G401.6 (cell line): ENCODE data around the gene KIAA0825.
"Not testable (repeated sequence)": the region's sequence is repeated elsewhere in the genome, so short reads cannot be mapped to it uniquely, and the experiment has no call there.

ENCODE experiments used
- FAIRE-seq: peaks from 2 replicates; lab custom pipeline; 2012; peaks lifted over from hg19 to GRCh38; lab: Jason Lieb, UNC

Gene KIAA0825

DNA sequence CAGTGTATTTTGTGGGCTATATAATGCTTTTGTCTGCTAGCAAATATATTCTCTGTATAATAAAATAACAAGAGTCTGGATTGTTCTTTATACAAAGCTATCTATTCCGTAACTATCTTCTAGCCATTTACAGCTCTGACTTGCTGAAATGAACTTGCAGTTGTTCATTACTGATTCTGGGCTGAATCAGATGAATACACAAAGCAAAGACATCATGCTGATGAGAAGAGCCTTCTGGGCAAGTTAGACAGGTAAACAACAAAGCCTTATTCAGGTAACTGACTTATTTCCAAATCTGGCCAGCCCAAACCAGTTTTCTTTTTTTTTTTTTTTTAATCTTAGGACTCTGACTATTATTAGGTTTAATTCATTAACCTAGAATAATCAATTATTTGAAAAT is 255.5 kb downstream of the KIAA0825 start:
- FAIRE-seq = no peak

DNA sequence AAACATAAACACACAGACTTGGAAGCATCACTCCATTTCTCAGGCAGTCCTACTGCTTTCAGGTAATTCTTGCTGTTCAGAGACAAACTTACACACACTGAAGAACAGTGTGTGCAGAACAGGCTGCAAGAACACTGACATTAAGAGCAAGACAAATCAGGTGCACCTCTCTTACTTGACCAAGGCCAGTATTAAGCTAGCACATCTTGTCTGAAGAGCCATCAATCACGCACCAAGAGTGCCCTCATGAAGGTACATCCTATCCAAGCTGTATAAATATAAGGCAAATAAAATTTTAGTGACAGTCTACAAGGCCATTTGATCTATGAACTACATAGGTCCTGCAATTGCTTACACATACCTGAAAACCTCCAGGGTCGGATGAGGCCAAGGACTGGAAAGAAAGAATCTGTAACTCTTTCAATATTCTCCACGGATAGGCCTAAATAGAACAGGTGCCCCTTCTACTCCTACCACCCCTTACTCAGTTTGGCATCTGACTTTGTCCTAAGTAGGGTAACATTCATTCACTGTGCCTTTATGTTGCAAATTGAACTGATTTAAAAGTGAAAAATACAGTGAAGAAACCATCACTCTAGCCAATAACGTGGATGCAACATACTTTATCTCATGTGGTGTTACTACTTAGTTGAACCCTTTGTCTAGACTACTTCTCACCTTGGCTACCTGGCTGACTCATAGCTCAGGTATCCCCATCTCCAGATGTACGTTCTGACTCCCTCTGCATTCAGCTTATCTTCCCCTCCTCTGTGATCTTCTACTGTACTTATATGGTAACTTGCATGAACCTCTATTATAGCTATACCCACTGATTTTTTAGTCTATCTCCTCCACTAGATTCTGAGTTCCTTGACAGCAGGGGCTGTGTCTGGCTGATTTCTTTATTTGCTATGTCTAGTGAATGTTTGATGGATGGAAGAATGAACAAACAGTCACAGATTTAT is 256.3 kb downstream of the KIAA0825 start:
- no peak for FAIRE-seq

DNA sequence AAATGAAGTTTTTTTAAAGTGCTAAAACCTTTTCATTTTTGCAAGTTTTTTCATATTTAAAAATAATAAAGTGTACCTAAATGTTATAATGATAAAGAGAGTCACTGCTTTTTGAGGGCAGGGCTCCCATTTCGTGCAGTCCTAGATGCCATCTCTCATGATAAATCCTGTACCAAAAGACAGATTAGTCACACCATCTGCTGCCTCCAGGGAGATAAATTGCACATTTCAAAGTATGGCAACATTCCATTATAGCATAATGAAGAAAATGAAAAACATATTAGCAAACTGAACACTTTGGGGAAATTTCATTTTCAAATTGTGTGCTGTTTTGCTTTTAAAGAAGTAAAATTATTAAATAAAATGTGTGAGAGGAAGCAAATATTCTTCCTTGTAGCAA is 257.2 kb downstream of the KIAA0825 start:
- FAIRE-seq = no peak

DNA sequence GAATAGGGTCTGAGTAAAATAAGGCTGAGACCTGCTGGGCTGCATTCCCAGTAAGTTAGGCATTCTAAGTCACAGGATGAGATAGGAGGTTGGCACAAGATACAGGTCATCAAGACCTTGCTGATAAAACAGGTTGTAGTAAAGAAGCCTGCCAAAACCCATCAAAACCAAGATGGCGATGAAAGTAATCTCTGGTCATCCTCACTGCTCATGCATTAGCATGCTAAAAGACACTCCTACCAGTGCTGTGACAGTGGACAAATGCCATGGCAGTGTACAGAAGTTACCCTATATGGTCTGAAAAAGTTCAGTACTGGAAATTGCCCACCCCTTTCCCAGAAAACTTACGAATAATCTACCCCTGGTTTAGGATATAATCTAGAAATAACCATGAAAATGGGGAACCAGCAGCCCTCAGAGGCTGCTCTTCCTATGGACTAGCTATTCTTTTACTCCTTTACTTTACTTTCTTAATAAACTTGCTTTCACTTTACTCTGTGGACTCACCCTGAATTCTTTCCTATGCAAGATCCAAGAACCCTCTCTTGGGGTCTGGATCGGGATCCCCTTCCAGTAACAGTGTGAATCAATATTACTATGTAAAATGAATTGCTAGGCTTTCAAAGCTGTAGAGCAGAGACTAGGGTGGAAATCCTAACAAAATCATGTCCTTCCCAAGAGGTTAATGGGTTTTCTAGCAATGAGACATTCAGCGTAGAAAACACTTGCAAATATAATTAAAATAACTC is 257.8 kb downstream of the KIAA0825 start:
- no peak for FAIRE-seq

DNA sequence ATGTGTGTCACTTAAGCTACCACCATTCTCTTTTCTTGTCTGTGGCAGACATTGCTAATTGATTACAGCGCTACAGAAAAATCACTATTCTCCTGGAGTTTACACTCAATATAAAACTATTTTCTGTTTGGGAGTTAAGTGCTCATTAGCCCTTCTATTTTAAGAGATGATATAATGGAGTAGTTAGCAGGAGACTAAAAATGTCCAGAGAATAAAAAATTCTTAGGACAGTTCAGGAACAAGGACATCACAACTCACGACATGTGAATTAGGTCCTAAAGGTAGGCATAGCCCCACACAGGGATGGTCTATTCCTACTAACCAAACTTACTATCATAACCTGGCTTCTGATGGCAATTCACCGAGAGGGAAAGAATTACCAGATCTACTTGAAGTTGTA is 258.5 kb downstream of the KIAA0825 start:
- FAIRE-seq = no peak

DNA sequence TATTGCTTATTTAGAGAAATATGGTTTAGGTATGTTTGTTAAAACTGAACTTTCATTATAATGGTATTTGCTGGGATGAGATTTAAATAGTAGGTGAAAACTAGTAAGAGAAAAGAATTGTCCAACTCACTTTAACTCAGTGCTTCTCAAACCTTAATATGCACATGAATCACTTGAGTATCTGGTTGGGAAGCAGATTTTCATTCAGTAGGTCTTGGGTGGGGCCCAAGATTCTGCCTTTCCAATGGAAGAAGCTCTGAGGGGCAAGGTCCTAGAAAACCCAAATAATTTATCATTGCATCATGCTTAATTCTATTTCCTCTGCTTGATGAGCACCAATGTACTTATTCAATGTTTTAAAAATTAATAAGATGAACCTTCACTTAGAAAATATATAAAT is 262.6 kb downstream of the KIAA0825 start:
- no peak for FAIRE-seq

DNA sequence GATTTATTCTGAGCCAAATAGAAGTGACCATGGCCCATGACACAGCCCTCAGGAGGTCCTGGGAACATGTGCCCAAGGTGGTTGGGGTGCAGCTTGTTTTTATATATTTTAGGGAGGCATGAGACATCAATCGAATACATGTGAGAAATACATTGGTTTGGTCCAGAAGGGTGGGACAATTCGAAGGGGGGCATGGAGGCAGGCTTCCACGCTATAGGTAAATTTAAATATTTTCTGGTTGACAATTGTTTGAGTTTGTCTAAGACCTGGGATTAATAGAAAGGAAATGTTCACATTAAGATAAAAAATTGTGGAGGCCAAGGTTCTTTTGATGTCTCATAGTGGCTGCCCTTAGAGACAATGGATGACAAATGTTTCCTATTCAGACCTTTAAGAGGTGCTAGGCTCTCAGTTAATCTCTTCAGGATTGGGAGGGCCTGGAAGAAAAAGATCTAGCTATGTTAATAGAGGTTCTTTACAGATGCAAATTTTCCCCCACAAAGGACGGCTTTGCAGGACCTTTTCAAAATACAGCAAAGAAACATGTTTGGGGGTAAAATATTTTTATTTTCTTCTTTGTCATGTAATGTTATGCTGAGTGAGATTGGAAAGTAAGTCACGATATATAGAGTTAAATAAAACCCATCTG is 263.4 kb downstream of the KIAA0825 start:
- not testable (repeated sequence) for FAIRE-seq

DNA sequence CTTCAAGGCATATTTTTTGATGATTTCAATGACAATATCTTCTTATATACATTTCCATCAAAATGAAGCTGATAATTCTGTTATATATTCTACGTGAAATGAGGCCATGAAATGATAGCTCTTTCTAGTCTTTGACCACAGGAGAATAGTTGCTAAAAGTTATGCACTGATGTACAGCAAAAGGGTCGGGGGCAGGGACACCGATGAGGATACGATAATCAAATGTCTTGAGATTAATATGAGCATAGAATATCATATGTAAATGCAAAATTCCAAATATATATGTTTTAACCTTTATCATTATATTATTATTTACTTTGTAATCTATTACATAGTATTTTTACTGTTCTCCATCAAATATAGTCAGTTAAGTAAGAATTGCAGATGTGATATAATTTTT is 264.8 kb downstream of the KIAA0825 start:
- FAIRE-seq = no peak

DNA sequence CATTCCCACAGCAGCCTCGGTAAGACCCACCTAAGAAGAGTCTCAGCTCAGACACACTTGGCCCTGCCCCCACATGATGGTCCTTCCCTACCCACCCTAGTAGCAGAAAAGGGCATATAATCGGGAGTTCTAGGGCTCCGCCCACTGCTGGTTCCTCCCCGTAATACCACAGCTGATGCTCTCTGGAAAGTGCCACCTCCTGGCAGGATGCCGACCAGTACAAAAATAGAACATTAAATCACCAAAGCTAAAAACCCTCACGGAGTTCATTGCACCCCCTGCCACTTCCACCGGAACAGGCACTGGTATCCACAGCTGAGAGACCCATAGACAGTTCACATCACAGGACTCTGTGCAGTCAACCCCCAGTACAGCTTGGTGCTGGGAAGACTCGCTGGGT is 271.3 kb downstream of the KIAA0825 start:
- no peak for FAIRE-seq

DNA sequence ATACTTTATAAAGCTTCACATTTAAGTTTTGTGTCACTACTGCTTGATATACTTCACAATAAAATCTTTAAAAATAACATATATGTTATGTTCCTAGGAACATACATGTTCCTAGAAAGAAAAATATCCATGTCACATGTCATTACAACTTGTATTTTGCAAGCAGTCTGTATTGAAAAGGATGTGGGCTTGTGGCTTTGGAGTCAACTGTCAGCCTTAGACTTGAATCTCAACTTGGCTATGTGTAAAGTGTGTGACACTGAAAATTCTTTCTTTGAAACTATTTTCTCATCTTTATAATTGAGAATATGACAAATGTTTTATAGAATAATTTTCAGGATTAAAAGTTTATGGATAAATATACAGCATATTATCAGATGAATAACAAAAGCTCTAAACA is 273.1 kb downstream of the KIAA0825 start:
- FAIRE-seq = no peak

DNA sequence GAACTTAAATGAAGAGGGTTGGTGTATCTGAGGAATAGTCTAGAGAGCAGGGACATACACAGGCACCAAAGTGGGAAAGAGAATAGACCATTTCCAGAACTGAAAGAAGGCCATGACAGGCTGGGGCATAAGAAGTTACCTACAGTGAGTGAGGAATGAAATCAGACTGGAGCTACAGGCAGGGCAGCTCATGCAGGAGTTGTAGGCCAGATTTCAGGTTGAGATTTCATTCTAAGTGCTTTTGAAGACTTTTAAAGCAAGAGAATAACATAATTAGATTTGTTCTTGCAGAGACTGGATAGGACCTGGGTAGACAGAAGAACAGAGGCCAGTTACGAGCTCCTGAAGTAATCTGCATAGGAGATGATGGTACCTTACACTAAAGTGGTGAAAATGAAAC is 280.8 kb downstream of the KIAA0825 start:
- FAIRE-seq = no peak

DNA sequence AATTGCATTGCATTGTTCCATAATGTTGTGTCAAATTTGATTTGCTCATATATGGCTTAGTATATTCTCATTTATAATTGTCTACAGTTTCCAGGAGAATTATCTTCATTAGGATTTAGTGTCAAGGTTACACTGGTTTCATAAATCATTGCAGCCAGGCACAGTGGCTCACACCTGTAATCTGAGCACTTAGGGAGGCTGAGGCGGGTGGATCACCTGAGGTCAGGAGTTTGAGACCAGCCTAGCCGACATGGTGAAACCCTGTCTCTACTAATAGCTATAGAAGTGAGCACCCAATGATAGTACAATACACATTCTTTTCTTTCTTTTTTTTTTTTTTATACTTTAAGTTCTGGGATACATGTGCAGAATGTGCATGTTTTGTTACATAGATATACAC is 282.5 kb downstream of the KIAA0825 start:
- FAIRE-seq = no peak

DNA sequence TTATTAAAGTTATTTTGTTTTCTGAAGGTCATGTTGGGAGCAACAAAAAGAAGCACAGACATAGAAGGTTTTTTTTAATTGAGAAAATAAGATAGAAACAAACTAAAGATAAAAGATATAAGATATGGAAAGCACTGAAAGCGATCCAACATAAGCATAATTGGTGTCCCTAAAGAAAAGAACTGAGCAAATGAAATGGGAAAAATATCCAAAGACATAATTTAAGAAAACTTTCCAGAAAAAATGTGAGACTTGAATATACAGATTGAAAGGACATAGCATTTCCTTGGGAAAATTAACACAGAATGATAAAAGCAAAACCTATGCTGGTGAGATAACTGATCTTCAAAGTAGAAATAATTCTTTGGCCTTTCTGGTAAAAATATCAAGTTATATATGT is 289.3 kb downstream of the KIAA0825 start:
- FAIRE-seq = no peak

DNA sequence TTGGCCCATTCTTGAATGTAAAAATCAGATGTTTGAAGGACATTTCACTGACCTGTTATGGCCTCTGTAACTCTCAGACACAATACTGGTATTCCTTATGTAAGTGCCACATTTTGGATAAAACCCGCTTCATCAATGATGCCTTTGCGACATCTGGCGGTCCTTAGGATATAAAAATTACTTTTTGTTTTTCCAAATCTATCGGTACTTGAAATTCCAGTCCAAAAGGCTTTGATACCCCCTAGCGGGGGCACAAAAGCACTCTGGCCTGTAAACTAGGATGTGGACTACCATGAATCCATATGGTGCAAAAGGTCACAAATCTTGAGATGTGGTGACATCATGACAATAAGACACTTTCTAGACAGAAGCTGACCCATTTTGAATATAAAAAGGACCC is 291.8 kb downstream of the KIAA0825 start:
- FAIRE-seq = no peak

DNA sequence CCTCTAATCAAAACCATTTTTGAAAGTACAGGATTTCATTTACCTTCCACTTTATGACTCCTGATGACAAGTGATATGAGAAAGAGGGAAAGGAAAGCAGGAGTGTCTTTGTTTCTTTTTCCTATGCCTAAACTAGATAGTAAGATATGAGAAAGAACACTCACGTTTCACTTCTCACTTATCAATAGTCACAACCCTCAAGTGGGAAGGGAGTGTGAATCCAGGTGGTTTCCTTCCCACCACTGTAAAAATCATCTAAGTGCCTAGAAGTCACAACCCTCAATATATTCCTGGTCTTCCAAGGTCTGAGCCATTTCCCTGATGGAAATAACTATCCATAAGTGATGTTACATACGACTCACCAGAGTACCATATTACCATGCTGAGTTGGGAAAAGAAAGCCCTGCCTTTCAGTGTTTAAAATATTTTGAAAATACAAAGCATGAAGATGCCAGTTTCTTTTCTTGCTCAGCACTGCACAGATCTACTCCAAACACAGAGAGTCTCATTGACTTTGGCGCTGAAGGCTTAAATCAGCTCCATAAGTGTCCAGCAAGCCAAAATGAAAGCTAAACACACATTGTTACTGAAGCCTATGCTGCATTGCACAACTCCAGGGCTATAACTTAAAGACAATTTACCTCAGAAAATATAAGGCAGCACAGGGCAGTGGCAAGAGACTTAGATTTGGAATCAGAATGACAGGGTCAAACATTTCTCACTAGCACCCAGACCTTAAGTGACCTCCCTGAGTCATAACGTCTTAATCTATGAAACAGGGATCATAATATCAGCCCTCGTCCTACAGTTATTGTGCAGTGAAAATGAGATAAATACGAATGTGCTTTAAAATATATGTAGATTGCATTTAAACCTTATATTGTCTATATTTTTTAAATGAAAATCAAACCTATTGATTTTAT is 301.2 kb downstream of the KIAA0825 start:
- FAIRE-seq = no peak

DNA sequence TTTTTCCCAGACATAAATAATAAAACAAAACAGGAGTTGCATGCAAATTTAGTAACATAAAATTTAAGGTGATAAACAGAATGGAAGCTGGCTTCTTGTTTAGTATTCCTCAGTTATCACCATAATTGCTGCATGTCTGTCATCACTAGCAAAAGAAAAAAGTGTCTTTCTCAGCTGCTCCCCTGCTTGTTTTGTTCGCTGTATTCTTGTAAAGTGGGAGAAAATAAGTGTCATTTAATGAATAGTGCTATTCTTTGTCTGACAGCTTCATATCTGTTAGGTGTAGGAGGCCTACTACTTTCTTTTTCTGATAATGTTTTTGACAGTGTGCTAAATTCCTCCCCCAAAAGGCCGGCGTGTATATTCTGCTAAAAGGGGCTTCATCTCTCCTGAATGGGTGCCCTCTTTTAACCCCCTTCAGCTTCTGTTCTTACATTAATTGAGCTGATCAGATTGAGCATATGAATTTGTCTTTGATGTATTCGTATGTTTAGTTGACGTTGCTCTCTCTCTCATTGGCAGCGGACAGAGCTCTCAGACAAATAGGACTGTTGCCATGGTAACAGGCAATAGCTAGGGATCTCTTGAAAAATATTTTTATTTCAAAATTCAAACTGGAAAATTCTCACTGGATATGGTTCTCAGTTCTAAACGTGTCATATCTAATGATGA is 303.8 kb downstream of the KIAA0825 start:
- FAIRE-seq = no peak

DNA sequence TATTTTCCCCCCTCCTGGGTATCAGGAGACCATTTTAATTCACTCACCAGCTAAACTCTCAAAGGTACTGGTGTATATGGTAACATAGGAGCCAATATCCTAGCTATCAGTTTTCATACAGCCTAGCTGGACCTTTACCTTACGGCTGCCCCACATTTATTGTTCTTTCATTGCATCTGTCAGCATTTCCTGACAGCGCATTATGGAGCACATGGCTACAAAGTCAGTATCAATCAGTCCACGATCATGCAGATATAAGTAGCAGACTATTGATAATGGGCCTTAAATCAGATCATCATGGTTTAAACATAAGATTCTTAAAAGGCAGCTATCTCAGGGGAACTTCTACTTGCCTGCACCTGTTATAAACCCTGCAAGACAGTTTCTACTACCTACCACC is 304.7 kb downstream of the KIAA0825 start:
- FAIRE-seq = no peak

DNA sequence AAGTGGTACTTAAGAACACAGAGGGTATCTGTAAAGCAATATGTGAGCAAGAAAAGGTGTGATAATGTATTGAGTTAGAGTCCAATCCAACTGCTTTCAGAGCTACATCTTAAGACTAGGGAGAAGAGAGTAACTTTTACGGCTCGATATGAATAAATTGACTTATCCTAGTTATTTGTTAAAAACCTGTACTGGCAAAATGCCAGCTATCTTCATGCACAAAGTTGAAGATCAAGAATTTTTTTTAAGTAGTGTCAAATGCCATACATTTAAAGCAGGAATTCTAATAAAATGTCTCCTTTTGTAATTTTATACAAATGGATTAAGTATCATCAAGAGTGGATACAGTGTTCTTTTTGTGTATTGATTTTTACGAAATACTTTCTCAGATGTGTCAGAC is 305.2 kb downstream of the KIAA0825 start:
- FAIRE-seq = no peak

DNA sequence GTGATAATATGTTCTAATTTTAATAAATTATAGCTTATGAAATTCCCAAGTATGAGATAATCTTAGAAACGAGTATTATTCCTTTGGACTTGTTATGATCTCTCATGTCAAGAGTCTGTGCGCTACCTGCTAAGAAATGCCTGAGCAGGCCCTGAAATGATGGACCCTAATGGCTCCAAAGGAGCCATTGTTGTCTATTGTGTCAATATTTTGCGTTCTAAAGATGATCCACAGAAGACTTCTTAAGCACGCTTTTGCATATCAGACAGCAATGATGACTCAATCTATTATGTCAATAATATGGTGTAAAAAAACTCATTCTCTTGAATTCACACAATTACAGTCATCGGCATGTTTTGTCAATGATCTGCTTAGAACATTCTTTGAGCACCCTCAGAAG is 306.1 kb downstream of the KIAA0825 start:
- FAIRE-seq = no peak

DNA sequence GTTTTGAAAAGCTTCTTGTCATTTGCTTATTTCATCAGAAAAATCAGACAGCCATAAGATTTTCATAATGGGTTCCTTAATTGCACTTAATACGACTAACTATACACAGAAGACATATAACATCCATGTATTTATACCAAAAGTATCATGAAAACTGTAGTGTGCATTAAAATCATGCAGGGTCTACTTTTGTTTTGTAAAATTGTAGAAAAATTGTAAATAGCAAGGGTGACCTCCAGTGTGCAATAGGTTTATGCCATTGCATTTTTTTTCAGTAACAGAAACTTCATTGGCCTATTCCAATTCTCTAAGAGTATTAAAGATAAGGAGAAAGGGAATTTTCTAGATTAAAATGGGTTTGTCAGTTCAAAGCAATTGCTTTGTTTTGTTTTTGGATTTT is 307.6 kb downstream of the KIAA0825 start:
- FAIRE-seq = peak; percentile 19

DNA sequence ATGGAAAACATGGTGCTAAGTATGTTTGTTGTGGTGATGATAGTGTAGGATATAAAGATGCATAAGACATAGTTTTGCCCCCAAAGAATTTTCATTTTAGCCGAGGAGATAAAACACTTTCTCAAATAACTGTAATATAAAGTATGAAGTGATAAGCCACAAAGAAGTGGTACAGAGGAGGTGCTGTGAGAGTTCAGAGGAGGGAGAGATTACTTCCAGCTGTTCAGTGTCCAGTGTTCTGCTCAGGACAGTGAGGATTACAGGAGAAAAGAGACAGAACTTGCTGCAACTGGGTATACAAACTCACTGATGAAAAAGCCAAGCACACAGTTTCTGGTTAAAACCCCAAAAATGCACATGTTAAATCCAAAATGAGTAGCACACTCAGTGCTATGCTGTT is 309.3 kb downstream of the KIAA0825 start:
- FAIRE-seq = no peak
